ENCODE data around the gene EYS.
"Not testable (repeated sequence)": the region's sequence is repeated elsewhere in the genome, so short reads cannot be mapped to it uniquely, and the experiment has no call there.

Gene EYS

GRCh38 chr6:64507661-64508060, 1199.4 kb downstream of the EYS start:
- H3K4me3 ChIP-seq (ENCODE audit: low read length): no peak overlapping the region
- no peak for TF ChIP-seq ZNF274 (IDR thresholded peaks at IDR 0.05; ENCODE audit: low read depth, low read length)

- no peak for TF ChIP-seq ZNF274 (IDR thresholded peaks at IDR 0.05; ENCODE audit: low read depth, low read length)
- no peak overlapping the region for H3K4me3 ChIP-seq (ENCODE audit: low read length)
These were observed 1201.7 kb downstream of the EYS start for GRCh38 chr6:64505312-64505711.

- H3K4me3 ChIP-seq (ENCODE audit: low read length): no peak overlapping the region
- TF ChIP-seq ZNF274 (IDR thresholded peaks at IDR 0.05; ENCODE audit: low read depth, low read length): no peak
These were observed 1202.5 kb downstream of the EYS start for GRCh38 chr6:64504503-64504902.

GRCh38 chr6:64502801-64503200, 1204.2 kb downstream of the EYS start:
- no peak overlapping the region for H3K4me3 ChIP-seq (ENCODE audit: low read length)
- TF ChIP-seq ZNF274 (IDR thresholded peaks at IDR 0.05; ENCODE audit: low read depth, low read length): no peak

- no peak overlapping the region for H3K4me3 ChIP-seq (ENCODE audit: low read length)
- TF ChIP-seq ZNF274 (IDR thresholded peaks at IDR 0.05; ENCODE audit: low read depth, low read length): no peak
These were observed 1209.4 kb downstream of the EYS start for GRCh38 chr6:64497634-64498033.

GRCh38 chr6:64489763-64490162, 1217.3 kb downstream of the EYS start:
- no peak overlapping the region for H3K4me3 ChIP-seq (ENCODE audit: low read length)
- no peak for TF ChIP-seq ZNF274 (IDR thresholded peaks at IDR 0.05; ENCODE audit: low read depth, low read length)

- no peak overlapping the region for H3K4me3 ChIP-seq (ENCODE audit: low read length)
- TF ChIP-seq ZNF274 (IDR thresholded peaks at IDR 0.05; ENCODE audit: low read depth, low read length): no peak
These were observed 1220.3 kb downstream of the EYS start for GRCh38 chr6:64486578-64487351.

GRCh38 chr6:64483956-64484499, 1223.0 kb downstream of the EYS start:
- no peak overlapping the region for H3K4me3 ChIP-seq (ENCODE audit: low read length)

GRCh38 chr6:64482631-64483030, 1224.4 kb downstream of the EYS start:
- no peak for TF ChIP-seq ZNF274 (IDR thresholded peaks at IDR 0.05; ENCODE audit: low read depth, low read length)

More at GRCh38 chr6:64483956-64484499, 1223.0 kb downstream of the EYS start:
- TF ChIP-seq ZNF274 (IDR thresholded peaks at IDR 0.05; ENCODE audit: low read depth, low read length): no peak

GRCh38 chr6:64479134-64479533, 1227.9 kb downstream of the EYS start:
- no peak for TF ChIP-seq ZNF274 (IDR thresholded peaks at IDR 0.05; ENCODE audit: low read depth, low read length)

More at GRCh38 chr6:64482631-64483030, 1224.4 kb downstream of the EYS start:
- H3K4me3 ChIP-seq (ENCODE audit: low read length): no peak overlapping the region

GRCh38 chr6:64477391-64477790, 1229.6 kb downstream of the EYS start:
- no peak for TF ChIP-seq ZNF274 (IDR thresholded peaks at IDR 0.05; ENCODE audit: low read depth, low read length)
- H3K4me3 ChIP-seq (ENCODE audit: low read length): no peak overlapping the region

More at GRCh38 chr6:64479134-64479533, 1227.9 kb downstream of the EYS start:
- no peak overlapping the region for H3K4me3 ChIP-seq (ENCODE audit: low read length)

GRCh38 chr6:64476935-64477334, 1230.1 kb downstream of the EYS start:
- H3K4me3 ChIP-seq (ENCODE audit: low read length): no peak overlapping the region
- TF ChIP-seq ZNF274 (IDR thresholded peaks at IDR 0.05; ENCODE audit: low read depth, low read length): no peak

GRCh38 chr6:64469405-64469804, 1237.6 kb downstream of the EYS start:
- H3K4me3 ChIP-seq (ENCODE audit: low read length): not testable (repeated sequence)

- H3K4me3 ChIP-seq (ENCODE audit: low read length): no peak overlapping the region
- no peak for TF ChIP-seq ZNF274 (IDR thresholded peaks at IDR 0.05; ENCODE audit: low read depth, low read length)
These were observed 1239.4 kb downstream of the EYS start for GRCh38 chr6:64467656-64468055.

GRCh38 chr6:64459411-64459944, 1247.5 kb downstream of the EYS start:
- no peak overlapping the region for H3K4me3 ChIP-seq (ENCODE audit: low read length)
- TF ChIP-seq ZNF274 (IDR thresholded peaks at IDR 0.05; ENCODE audit: low read depth, low read length): no peak

GRCh38 chr6:64448101-64448500, 1258.9 kb downstream of the EYS start:
- H3K4me3 ChIP-seq (ENCODE audit: low read length): not testable (repeated sequence)
